NCI-H2171 (cell line): ENCODE measurements around the gene SLC9A4.
"Not testable (repeated sequence)": the region's sequence is repeated elsewhere in the genome, so short reads cannot be mapped to it uniquely, and the experiment has no call there.

ENCODE experiments used
- DNase-seq: peaks from one replicate; lab custom pipeline; 2025; lab: John Stamatoyannopoulos, UW

SLC9A4 gene

GRCh38 chr2:102551329-102552096 lies 78.5 kb downstream of the SLC9A4 start:
- no peak for DNase-seq

- no peak for DNase-seq
Measured at GRCh38 chr2:102553601-102554000, 80.6 kb downstream of the SLC9A4 start.

- DNase-seq = no peak
Measured at GRCh38 chr2:102558463-102558862, 85.4 kb downstream of the SLC9A4 start.

- DNase-seq = not testable (repeated sequence)
Measured at GRCh38 chr2:102562542-102562941, 89.5 kb downstream of the SLC9A4 start.

- no peak for DNase-seq
Measured at GRCh38 chr2:102575888-102576287, 102.9 kb downstream of the SLC9A4 start.

GRCh38 chr2:102578376-102578775 lies 105.3 kb downstream of the SLC9A4 start:
- no peak for DNase-seq

- no peak for DNase-seq
Measured at GRCh38 chr2:102581911-102582310, 108.9 kb downstream of the SLC9A4 start.

- no peak for DNase-seq
Measured at GRCh38 chr2:102582845-102583244, 109.8 kb downstream of the SLC9A4 start.
